ENCODE data around the gene PPA2.

Gene PPA2

GRCh38 chr4:105399532-105400161, 74.2 kb downstream of the PPA2 start:
- DNase-seq (ENCODE audit: extremely low read depth in 1 of 2, low read depth in 1 of 2), result no peak

- no peak for DNase-seq (ENCODE audit: extremely low read depth in 1 of 2, low read depth in 1 of 2)
Measured at GRCh38 chr4:105392858-105393257, 81.0 kb downstream of the PPA2 start.

- DNase-seq (ENCODE audit: extremely low read depth in 1 of 2, low read depth in 1 of 2), result no peak
Measured at GRCh38 chr4:105389167-105389566, 84.7 kb downstream of the PPA2 start.

- no peak for DNase-seq (ENCODE audit: extremely low read depth in 1 of 2, low read depth in 1 of 2)
Measured at GRCh38 chr4:105387466-105387865, 86.4 kb downstream of the PPA2 start.

GRCh38 chr4:105386012-105386411, 87.8 kb downstream of the PPA2 start:
- DNase-seq (ENCODE audit: extremely low read depth in 1 of 2, low read depth in 1 of 2), result no peak

GRCh38 chr4:105374071-105374470, 99.8 kb downstream of the PPA2 start:
- no peak for DNase-seq (ENCODE audit: extremely low read depth in 1 of 2, low read depth in 1 of 2)

GRCh38 chr4:105373324-105373723, 100.5 kb downstream of the PPA2 start:
- DNase-seq (ENCODE audit: extremely low read depth in 1 of 2, low read depth in 1 of 2), result no peak

- DNase-seq (ENCODE audit: extremely low read depth in 1 of 2, low read depth in 1 of 2), result no peak
Measured at GRCh38 chr4:105369988-105370387, 103.9 kb downstream of the PPA2 start.

- no peak for DNase-seq (ENCODE audit: extremely low read depth in 1 of 2, low read depth in 1 of 2)
Measured at GRCh38 chr4:105361053-105361452, 112.8 kb downstream of the PPA2 start.

GRCh38 chr4:105357258-105357980, 116.4 kb downstream of the PPA2 start:
- DNase-seq (ENCODE audit: extremely low read depth in 1 of 2, low read depth in 1 of 2), result no peak

- DNase-seq (ENCODE audit: extremely low read depth in 1 of 2, low read depth in 1 of 2), result no peak
Measured at GRCh38 chr4:105356194-105356593, 117.7 kb downstream of the PPA2 start.

GRCh38 chr4:105352826-105353225, 121.0 kb downstream of the PPA2 start:
- no peak for DNase-seq (ENCODE audit: extremely low read depth in 1 of 2, low read depth in 1 of 2)

GRCh38 chr4:105351861-105352260, 122.0 kb downstream of the PPA2 start:
- no peak for DNase-seq (ENCODE audit: extremely low read depth in 1 of 2, low read depth in 1 of 2)

GRCh38 chr4:105350859-105351490, 122.9 kb downstream of the PPA2 start:
- no peak for DNase-seq (ENCODE audit: extremely low read depth in 1 of 2, low read depth in 1 of 2)

- no peak for DNase-seq (ENCODE audit: extremely low read depth in 1 of 2, low read depth in 1 of 2)
Measured at GRCh38 chr4:105348719-105349118, 125.1 kb downstream of the PPA2 start.

GRCh38 chr4:105346869-105347268, 127.0 kb downstream of the PPA2 start:
- no peak for DNase-seq (ENCODE audit: extremely low read depth in 1 of 2, low read depth in 1 of 2)

GRCh38 chr4:105345838-105346237, 128.0 kb downstream of the PPA2 start:
- no peak for DNase-seq (ENCODE audit: extremely low read depth in 1 of 2, low read depth in 1 of 2)

GRCh38 chr4:105345358-105345757, 128.5 kb downstream of the PPA2 start:
- DNase-seq (ENCODE audit: extremely low read depth in 1 of 2, low read depth in 1 of 2), result no peak

GRCh38 chr4:105344141-105344540, 129.7 kb downstream of the PPA2 start:
- no peak for DNase-seq (ENCODE audit: extremely low read depth in 1 of 2, low read depth in 1 of 2)

GRCh38 chr4:105343146-105343931, 130.5 kb downstream of the PPA2 start:
- DNase-seq (ENCODE audit: extremely low read depth in 1 of 2, low read depth in 1 of 2), result no peak

- no peak for DNase-seq (ENCODE audit: extremely low read depth in 1 of 2, low read depth in 1 of 2)
Measured at GRCh38 chr4:105329081-105329480, 144.8 kb downstream of the PPA2 start.

Data from activated CD8-positive, alpha-beta memory T cell treated with anti-CD3 and anti-CD28 coated beads for 1 hour (primary cell).